Measurements from ENCODE around the gene RAVER1. TPM values are rescaled to one million over a fixed set of nuclear protein-coding genes. Genes with fewer than 3 reads are reported as not detected.

Gene RAVER1
- total and polyA plus RNA-seq, 2 of the 8 experiments (the other 6 are each of a cell fraction or from before 2014, with no cell fraction given) = 5.7 to 70.5 TPM

DNA sequence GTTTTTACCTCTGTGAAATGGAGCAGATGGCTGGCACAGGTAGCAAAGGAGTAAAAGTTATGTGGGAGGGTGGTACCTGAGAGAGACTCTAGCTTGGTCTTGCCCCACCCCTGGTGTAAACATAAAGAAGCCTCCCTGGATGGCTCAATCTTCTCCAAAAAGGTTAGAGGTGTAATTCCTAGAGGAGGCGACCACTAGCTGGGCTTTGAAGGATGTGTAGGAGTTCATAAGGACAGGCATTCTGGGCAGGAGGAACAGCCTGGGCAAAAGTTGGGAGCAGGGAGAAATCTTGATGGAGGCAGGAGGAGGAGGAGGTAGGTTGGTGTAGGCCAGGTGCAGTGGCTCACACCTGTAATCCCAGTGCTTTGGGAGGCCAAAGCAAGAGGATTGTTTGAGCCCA is 54.4 kb downstream of the RAVER1 start:
- no peak overlapping the region for H3K27ac ChIP-seq (ENCODE audit: low read depth, low read length)
- no peak overlapping the region for H3K4ac ChIP-seq (replicated peaks; ENCODE audit: insufficient read length, low read depth, low read length)
- no peaks in the 10 kb centered on the region for H3K23me2 ChIP-seq (ENCODE audit: low read depth, low read length)
- ChIA-PET CTCF (ENCODE audit: partially characterized antibody) (interaction anchor here (0.9 to 11.6 kb wide), 7 partner anchors 9 to 112 kb away, joined by 3 to 94 read pairs (median 3); partner anchors contain the start of gene ICAM1), POLR2A (ENCODE audit: partially characterized antibody) (interaction anchor here (1.2 to 2.0 kb wide), 3 partner anchors 8 to 14 kb away, joined by 3 to 6 read pairs (median 4); partner anchors contain the start of genes ICAM1 and ICAM5)
- no peak overlapping the region for H3K9ac ChIP-seq (replicated peaks in 1 of 4; ENCODE audit: extremely low read depth in 1 of 4, low read depth in 3 of 4, low read length in 3 of 4)
- no peak overlapping the region for H2BK20ac ChIP-seq (ENCODE audit: low read length)
- no peak overlapping the region for H3K18ac ChIP-seq (ENCODE audit: extremely low read depth, low read length)
- no peaks in the 10 kb centered on the region for H4K20me1 ChIP-seq (replicated peaks in 1 of 2; ENCODE audit: control insufficient read depth in 1 of 2, insufficient read depth in 2 of 2, low read length in 2 of 2)
- no peak overlapping the region for H2BK5ac ChIP-seq (ENCODE audit: low read depth, low read length)
- H2BK120ac ChIP-seq (replicated peaks; ENCODE audit: low read depth, low read length) = no peak overlapping the region
- H3K56ac ChIP-seq (replicated peaks; ENCODE audit: insufficient read length, low read depth, low read length) = no peak overlapping the region
- no peak overlapping the region for H3K14ac ChIP-seq (ENCODE audit: insufficient read length)
- no peaks in the 10 kb centered on the region for H3K9me3 ChIP-seq (ENCODE audit: insufficient read depth in 2 of 2, low read depth in 1 of 2, low read length in 1 of 2)
- H2BK15ac ChIP-seq (ENCODE audit: low read length) = no peak overlapping the region
- DNase-seq (ENCODE audit: low read depth in 1 of 2, low spot score in 2 of 2) (no peak), FAIRE-seq (no peak)
- H3K4me2 ChIP-seq (ENCODE audit: insufficient read depth in 1 of 2, low read depth in 2 of 2, low read length in 2 of 2) = no peak overlapping the region
- no peak overlapping the region for H2BK12ac ChIP-seq (ENCODE audit: low read depth, low read length)
- no peak overlapping the region for H3K4me3 ChIP-seq (ENCODE audit: extremely low read depth in 1 of 4, insufficient read depth in 2 of 4, low read depth in 3 of 4, low read length in 4 of 4)
- H3K79me1 ChIP-seq (ENCODE audit: low read depth, low read length) = no peaks in the 10 kb centered on the region; the same call in 1 of the 2 replicates
- H3K23ac ChIP-seq (ENCODE audit: insufficient read length) = no peak overlapping the region
- H3K79me2 ChIP-seq (ENCODE audit: control insufficient read depth in 1 of 2, insufficient read depth in 2 of 2, low read length in 2 of 2) = no peaks in the 10 kb centered on the region
- H3K36me3 ChIP-seq (ENCODE audit: control insufficient read depth in 2 of 4, insufficient read depth in 4 of 4, low read length in 3 of 4) = no peaks in the 10 kb centered on the region
- no peak overlapping the region for H4K91ac ChIP-seq (replicated peaks; ENCODE audit: insufficient read length, low read length)
- H3K4me1 ChIP-seq (replicated peaks in 1 of 4; ENCODE audit: control insufficient read depth in 3 of 4, insufficient read depth in 4 of 4, low read length in 3 of 4) = peaks cover 0 to 5% (median 2%) of the 10 kb centered on the region in 4 experiments; a peak in 1 of 7 replicates
- no peak overlapping the region for H2AFZ ChIP-seq (ENCODE audit: low read length)
- no peak overlapping the region for H4K5ac ChIP-seq (ENCODE audit: insufficient read length, low read depth, low read length)
- 88% methylated on average over 1 of the region's 1 CpG; no CpG with 5 or more reads in 1 of the 2 experiments for WGBS, 2 experiments (ENCODE audit: extremely low coverage in 1 of 2, insufficient coverage in 1 of 2, insufficient read length in 1 of 2, insufficient replicate concordance in 2 of 2, low coverage in 1 of 2, low lambda C conversion rate in 2 of 2, missing lambda C conversion rate in 1 of 2)
- no peak overlapping the region for H4K8ac ChIP-seq (ENCODE audit: extremely low read depth, insufficient read depth, low read length)
- no peak overlapping the region for H2AK5ac ChIP-seq (ENCODE audit: low read depth, low read length)
- no peaks in the 10 kb centered on the region for H3K27me3 ChIP-seq (replicated peaks in 1 of 4; ENCODE audit: control insufficient read depth in 3 of 4, extremely low read depth in 1 of 4, insufficient read depth in 3 of 4, low read length in 3 of 4)
- TF ChIP-seq NANOG (IDR thresholded peaks at IDR 0.05; ENCODE audit: insufficient read depth, low read depth, low read length, poor library complexity, severe bottlenecking) = no peak
- TF ChIP-seq CBX8 (IDR thresholded peaks at IDR 0.05; ENCODE audit: borderline replicate concordance, low read depth, low read length) = no peak
- no peak for TF ChIP-seq ASH2L (IDR thresholded peaks at IDR 0.05; ENCODE audit: low read length)
- TF ChIP-seq, protein P1, sequence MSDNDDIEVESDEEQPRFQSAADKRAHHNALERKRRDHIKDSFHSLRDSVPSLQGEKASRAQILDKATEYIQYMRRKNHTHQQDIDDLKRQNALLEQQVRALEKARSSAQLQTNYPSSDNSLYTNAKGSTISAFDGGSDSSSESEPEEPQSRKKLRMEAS (IDR thresholded peaks at IDR 0.05) = no peak
- TF ChIP-seq EGR1 (IDR thresholded peaks at IDR 0.05; ENCODE audit: borderline replicate concordance, low read depth, low read length) = no peak
- TF ChIP-seq CEBPB (IDR thresholded peaks at IDR 0.05; ENCODE audit: low read depth, low read length) = no peak
- TF ChIP-seq KDM4A (IDR thresholded peaks at IDR 0.05; ENCODE audit: low read depth, low read length, severe bottlenecking) = no peak
- no peak for TF ChIP-seq RAD21 (IDR thresholded peaks at IDR 0.05 in 1 of 2, conservative IDR thresholded peaks at IDR 0.05 in 1 of 2; ENCODE audit: low read depth in 2 of 2, low read length in 2 of 2)
- TF ChIP-seq KDM1A (IDR thresholded peaks at IDR 0.05; ENCODE audit: borderline replicate concordance, low read length) = no peak
- no peak for TF ChIP-seq RXRA (IDR thresholded peaks at IDR 0.05; ENCODE audit: insufficient read depth, low read depth, low read length)
- TF ChIP-seq JUN (IDR thresholded peaks at IDR 0.05; ENCODE audit: low read depth, low read length) = no peak
- no peak for TF ChIP-seq RNF2 (IDR thresholded peaks at IDR 0.05; ENCODE audit: borderline replicate concordance, low read depth, low read length, missing control alignments, poor library complexity, severe bottlenecking)

Measured in H1 (cell line).